Measurements from ENCODE around the gene PIK3C2G. TPM values are rescaled to one million over a fixed set of nuclear protein-coding genes. Genes with fewer than 3 reads are reported as not detected.
"Not testable (repeated sequence)": the region's sequence is repeated elsewhere in the genome, so short reads cannot be mapped to it uniquely, and the experiment has no call there.

The PIK3C2G gene
- total RNA-seq, 4 donors from 2014 or later = 23.6 to 80.5 (median 37.1) TPM

DNA sequence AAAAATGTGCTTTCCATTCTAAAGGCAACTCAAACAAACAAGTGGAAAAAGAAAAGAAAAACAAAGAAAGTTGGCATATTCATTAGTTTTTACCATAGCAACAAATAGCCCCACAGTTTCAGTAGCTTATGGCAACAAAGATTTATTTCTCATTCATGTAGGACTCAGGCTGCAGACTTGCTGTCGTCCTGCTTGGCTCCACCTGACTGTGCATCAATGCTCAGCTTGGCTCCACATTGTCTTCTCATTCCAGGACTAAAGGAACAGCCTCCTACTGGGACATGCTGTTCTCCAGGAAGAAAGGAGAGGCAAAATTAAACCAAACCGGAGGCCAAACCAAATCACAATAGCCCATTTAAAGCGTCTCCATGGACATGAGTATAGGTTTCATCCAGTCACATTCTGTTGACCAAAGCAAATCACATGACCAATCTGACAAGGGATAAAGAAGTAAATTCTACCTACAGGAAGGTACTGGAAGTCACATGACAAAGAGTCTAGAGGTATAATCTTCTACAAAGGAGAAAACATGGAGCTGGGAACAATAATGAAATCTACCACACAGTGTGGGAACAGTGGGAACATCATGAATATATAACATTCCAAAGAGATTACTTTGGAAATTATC, 222.5 kb downstream of the PIK3C2G start:
- TF ChIP-seq POLR2AphosphoS5 (IDR thresholded peaks at IDR 0.05) = no peak
- TF ChIP-seq POLR2A (IDR thresholded peaks at IDR 0.05) = no peak
- no peak for TF ChIP-seq EP300 (IDR thresholded peaks at IDR 0.05)
- TF ChIP-seq, protein P1, sequence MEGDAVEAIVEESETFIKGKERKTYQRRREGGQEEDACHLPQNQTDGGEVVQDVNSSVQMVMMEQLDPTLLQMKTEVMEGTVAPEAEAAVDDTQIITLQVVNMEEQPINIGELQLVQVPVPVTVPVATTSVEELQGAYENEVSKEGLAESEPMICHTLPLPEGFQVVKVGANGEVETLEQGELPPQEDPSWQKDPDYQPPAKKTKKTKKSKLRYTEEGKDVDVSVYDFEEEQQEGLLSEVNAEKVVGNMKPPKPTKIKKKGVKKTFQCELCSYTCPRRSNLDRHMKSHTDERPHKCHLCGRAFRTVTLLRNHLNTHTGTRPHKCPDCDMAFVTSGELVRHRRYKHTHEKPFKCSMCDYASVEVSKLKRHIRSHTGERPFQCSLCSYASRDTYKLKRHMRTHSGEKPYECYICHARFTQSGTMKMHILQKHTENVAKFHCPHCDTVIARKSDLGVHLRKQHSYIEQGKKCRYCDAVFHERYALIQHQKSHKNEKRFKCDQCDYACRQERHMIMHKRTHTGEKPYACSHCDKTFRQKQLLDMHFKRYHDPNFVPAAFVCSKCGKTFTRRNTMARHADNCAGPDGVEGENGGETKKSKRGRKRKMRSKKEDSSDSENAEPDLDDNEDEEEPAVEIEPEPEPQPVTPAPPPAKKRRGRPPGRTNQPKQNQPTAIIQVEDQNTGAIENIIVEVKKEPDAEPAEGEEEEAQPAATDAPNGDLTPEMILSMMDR (IDR thresholded peaks at IDR 0.05) = no peak
- no peaks in the 10 kb centered on the region for H3K9me3 ChIP-seq
- peaks cover 6% of the 10 kb centered on the region for H3K4me1 ChIP-seq
- DNase-seq (ENCODE audit: low spot score in 2 of 2) = no peak
- WGBS = 72% methylated on average over 3 of the region's 3 CpGs
- no peaks in the 10 kb centered on the region for H3K27me3 ChIP-seq
- H3K4me3 ChIP-seq = no peak overlapping the region
- H3K36me3 ChIP-seq = no peaks in the 10 kb centered on the region
- no peak overlapping the region for H3K27ac ChIP-seq

DNA sequence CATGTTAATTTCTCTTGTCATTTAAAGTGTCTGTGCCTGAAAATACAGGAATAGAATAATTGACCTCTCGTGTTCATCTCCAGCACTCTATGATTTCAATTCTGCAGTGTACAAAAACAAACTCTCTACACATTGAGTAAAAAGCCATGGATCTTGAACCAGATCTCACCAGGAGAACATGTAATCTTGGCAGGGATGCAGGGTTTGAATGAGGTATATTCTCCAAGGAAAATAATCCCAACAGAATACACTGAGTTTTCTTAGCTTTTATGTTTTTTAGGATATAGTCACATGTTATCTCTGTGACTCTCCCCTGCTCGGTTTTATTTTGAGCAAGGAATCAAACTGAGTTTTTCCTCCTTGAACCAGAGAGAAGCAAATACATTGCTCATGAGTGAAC, 224.7 kb downstream of the PIK3C2G start:
- TF ChIP-seq POLR2AphosphoS5 (IDR thresholded peaks at IDR 0.05) (no peak), EP300 (IDR thresholded peaks at IDR 0.05) (no peak), POLR2A (IDR thresholded peaks at IDR 0.05) (no peak)
- TF ChIP-seq, protein P1 (IDR thresholded peaks at IDR 0.05) = no peak
- Histone ChIP-seq H3K4me1 (no peaks in the 10 kb centered on the region), H3K27ac (no peak overlapping the region), H3K4me3 (no peak overlapping the region), H3K9me3 (no peaks in the 10 kb centered on the region), H3K27me3 (no peaks in the 10 kb centered on the region), H3K36me3 (no peaks in the 10 kb centered on the region)
- 84% methylated on average over 2 of the region's 2 CpGs for WGBS
- DNase-seq (ENCODE audit: low spot score in 2 of 2) = no peak

DNA sequence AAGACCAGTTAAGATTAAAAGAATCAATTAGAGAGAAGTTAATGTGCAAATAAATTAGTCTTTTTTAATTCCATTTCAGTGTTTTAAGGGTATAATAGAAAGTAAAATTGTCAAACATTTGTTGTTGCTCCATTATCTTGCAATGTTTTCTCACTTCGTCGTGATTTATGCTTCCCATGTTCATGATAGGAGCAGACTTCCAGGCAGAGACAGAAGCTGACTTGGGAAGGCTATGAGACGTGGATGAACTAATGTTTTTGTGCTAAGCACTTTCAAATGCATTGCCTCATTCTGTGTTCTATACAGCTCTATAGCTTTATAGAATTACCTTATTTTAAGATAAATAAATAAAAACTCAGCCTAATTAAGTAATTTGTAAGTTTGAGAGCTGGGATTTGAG, 226.2 kb downstream of the PIK3C2G start:
- H3K9me3 ChIP-seq = no peaks in the 10 kb centered on the region
- no peaks in the 10 kb centered on the region for H3K4me1 ChIP-seq
- no peak overlapping the region for H3K27ac ChIP-seq
- no peak overlapping the region for H3K4me3 ChIP-seq
- H3K27me3 ChIP-seq = no peaks in the 10 kb centered on the region
- H3K36me3 ChIP-seq = peaks cover under 1% of the 10 kb centered on the region
- DNase-seq (ENCODE audit: low spot score in 2 of 2) = no peak
- 77% methylated on average over 3 of the region's 3 CpGs for WGBS
- TF ChIP-seq POLR2AphosphoS5 (IDR thresholded peaks at IDR 0.05) = no peak
- TF ChIP-seq POLR2A (IDR thresholded peaks at IDR 0.05) = no peak

DNA sequence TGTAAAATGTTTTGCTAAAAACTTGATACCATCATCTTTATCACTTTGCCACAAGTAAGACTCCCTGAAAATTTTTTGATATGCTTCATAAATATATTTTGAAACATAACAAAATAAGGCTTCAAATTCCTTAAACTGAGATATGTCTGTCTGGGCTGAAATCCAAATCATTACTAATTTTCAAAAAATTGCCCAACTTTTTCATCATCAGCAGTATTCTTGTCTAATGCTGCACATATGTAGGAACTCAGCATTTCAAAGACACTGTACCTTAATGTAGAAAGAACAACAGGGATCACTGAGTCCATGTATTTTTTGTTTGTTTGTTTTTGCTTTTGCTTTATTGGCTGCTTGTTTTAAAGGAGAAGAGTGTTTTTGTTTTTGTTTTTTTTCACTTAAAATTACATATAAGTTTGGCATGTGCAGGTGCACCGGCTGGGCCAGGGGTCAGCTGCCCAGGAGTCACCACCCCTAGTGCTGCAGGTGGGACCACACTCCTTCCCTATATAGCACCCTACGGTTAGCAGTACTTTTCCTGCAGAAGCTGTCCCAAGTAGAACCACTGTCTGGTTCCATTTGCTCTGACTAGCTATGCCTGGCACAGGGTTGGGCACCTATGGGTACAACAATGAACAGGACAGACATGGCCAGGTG, 231.2 kb downstream of the PIK3C2G start:
- H3K27ac ChIP-seq = no peak overlapping the region
- peaks cover 4% of the 10 kb centered on the region for H3K36me3 ChIP-seq
- H3K4me1 ChIP-seq = no peaks in the 10 kb centered on the region
- DNase-seq (ENCODE audit: low spot score in 2 of 2) = no peak
- H3K9me3 ChIP-seq = no peaks in the 10 kb centered on the region
- TF ChIP-seq POLR2AphosphoS5 (IDR thresholded peaks at IDR 0.05) = no peak
- TF ChIP-seq, protein P1 (IDR thresholded peaks at IDR 0.05) = no peak
- TF ChIP-seq EP300 (IDR thresholded peaks at IDR 0.05) = no peak
- no peak for TF ChIP-seq POLR2A (IDR thresholded peaks at IDR 0.05)
- 94% methylated on average over 2 of the region's 2 CpGs for WGBS
- no peak overlapping the region for H3K4me3 ChIP-seq
- no peaks in the 10 kb centered on the region for H3K27me3 ChIP-seq

DNA sequence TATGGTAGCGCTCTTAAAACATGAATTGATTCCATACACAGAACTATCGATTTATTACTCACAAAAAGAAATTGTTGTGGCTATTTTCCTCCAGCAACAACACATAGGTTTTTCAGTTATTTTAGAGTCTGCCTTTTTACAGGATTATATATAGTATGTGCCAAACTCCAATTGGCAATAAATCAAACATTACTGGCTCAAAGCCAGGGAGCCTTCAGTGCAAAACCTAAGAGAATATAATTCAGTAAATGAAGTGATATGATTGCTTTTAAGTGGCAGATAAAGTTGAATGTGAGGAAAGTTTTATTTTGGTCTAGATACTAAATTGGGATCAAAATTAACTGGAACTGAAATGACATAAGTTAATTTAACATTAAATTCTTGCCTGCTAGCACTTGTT, 234.8 kb downstream of the PIK3C2G start:
- Histone ChIP-seq H3K4me3 (no peak overlapping the region), H3K27me3 (no peaks in the 10 kb centered on the region), H3K27ac (no peak overlapping the region), H3K36me3 (peaks cover 11% of the 10 kb centered on the region), H3K4me1 (no peaks in the 10 kb centered on the region), H3K9me3 (no peaks in the 10 kb centered on the region)
- TF ChIP-seq, protein P1 (IDR thresholded peaks at IDR 0.05) = no peak
- TF ChIP-seq EP300 (IDR thresholded peaks at IDR 0.05) (no peak), POLR2AphosphoS5 (IDR thresholded peaks at IDR 0.05) (no peak), POLR2A (IDR thresholded peaks at IDR 0.05) (no peak)
- WGBS = 78% methylated on average over 2 of the region's 2 CpGs
- DNase-seq (ENCODE audit: low spot score in 2 of 2) = no peak

DNA sequence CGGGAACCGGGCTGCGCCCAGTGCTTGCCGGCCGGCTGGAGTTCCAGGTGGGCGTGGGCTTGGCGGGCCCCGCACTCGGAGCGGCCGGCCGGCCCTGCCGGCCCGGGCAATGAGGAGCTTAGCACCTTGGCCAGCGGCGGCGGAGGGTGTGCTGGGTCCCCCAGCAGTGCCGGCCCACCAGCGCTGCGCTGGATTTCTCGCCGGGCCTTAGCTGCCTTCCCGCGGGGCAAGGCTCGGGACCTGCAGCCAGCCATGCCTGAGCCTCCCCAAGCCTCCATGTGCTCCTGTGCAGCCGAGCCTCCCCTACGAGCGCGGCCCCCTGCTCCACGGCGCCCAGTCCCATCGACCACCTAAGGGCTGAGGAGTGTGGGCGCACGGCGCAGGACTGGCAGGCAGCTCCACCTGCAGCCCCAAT, 238.8 kb downstream of the PIK3C2G start:
- not testable (repeated sequence) for H3K27me3 ChIP-seq; H3K36me3 ChIP-seq; H3K9me3 ChIP-seq; H3K4me1 ChIP-seq; DNase-seq (ENCODE audit: low spot score in 2 of 2); H3K4me3 ChIP-seq; H3K27ac ChIP-seq
- WGBS = no CpG with 5 or more reads among the region's 35 CpGs

DNA sequence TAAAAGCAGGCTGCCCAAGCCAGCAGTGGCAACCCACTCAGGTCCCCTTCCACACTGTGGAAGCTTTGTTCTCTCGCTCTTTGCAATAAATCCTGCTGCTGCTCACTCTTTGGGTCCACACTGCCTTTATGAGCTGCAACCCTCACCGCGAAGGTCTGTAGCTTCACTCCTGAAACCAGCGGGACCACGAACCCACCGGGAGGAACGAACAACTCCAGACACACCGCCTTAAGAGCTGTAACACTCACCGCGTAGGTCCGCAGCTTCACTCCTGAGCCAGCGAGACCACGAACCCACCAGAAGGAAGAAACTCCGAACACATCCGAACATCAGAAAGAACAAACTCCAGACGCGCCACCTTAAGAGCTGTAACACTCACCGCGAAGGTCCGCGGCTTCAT, 239.4 kb downstream of the PIK3C2G start:
- H3K4me3 ChIP-seq; H3K4me1 ChIP-seq; H3K36me3 ChIP-seq; H3K27ac ChIP-seq; H3K9me3 ChIP-seq; H3K27me3 ChIP-seq; DNase-seq (ENCODE audit: low spot score in 2 of 2): not testable (repeated sequence)
- WGBS = 95% methylated on average over 21 of the region's 21 CpGs
